GM19468 (cell line): ENCODE results near the gene CDC42BPG.

Source experiments
- ATAC-seq: cut with Tn5 transposase; IDR thresholded peaks from one replicate; pipeline ENCODE4 v1.9.1; 2021; ENCODE audit warnings: mild to moderate bottlenecking, moderate library complexity, moderate number of reproducible peaks; ENCODE audit not compliant: unreplicated experiment; ENCODE audit errors: extremely low read depth

The CDC42BPG gene

GRCh38 chr11:64776425-64776824 lies 68.0 kb downstream of the CDC42BPG start:
- ATAC-seq: no peak

DNA sequence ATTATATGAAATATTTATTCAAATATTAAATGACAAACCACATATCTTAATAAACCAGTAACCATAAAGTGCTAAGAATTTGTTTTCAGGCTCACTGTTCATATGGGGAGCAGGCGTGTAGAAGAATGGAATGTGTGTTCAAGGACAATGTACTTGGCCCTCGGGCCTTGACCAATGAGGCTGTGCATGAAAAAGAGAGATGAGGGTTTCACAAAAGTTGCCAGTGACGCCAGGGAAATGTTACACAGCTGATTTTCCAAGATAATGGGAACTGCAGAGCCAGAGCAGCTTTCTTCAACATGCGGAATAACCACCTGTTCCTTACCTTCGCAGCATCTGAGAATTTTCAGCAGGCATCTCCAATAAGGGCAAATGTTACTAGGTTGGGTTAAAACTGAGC lies 70.3 kb downstream of the CDC42BPG start:
- no peak for ATAC-seq
